Ovary (tissue), 9 donors: ENCODE measurements around the gene CXCL12. TPM values are rescaled to one million over a fixed set of nuclear protein-coding genes. Genes with fewer than 3 reads are reported as not detected.

Source experiments
- DNase-seq, 5 donors: peaks; one replicate each; pipeline ENCODE4 v3.0.0-alpha.2; 2019 to 2020
- H3K27ac ChIP-seq, 2 donors: fragments of 200-600 bp; one replicate each; pipeline versions ENCODE4 v1.5.1 to v1.8.0; 2019 to 2022
- H3K27me3 ChIP-seq: fragments of 200-600 bp; one replicate; pipeline ENCODE4 v1.8.0; 2022
- H3K36me3 ChIP-seq: fragments of 200-600 bp; sonication (generic); one replicate; pipeline ENCODE4 v1.5.1; 2019
- H3K4me1 ChIP-seq: one replicate; pipeline ENCODE4 v1.8.1; 2013; ENCODE audit warnings: mild to moderate bottlenecking, moderate library complexity; ENCODE audit not compliant: insufficient read depth
- H3K4me3 ChIP-seq: fragments of 200-600 bp; sonication (generic); one replicate; pipeline ENCODE4 v1.5.1; 2017
- H3K9me3 ChIP-seq, 2 donors: fragments of 200-600 bp in 1 of 2; sonication (generic) in 1 of 2; one replicate each; pipeline versions ENCODE4 v1.5.1 to v1.8.1; 2013 to 2019; ENCODE audit warnings: mild to moderate bottlenecking in 1 of 2, moderate library complexity in 1 of 2
- EP300 ChIP-seq: sonication (generic); formaldehyde crosslinking; IDR thresholded peaks from one replicate; pipeline ENCODE4 v1.6.1; 2017; ENCODE audit warnings: antibody characterized with exemption
- POLR2A ChIP-seq: fragments of 450-650 bp; IDR thresholded peaks from one replicate; pipeline ENCODE4 v1.6.1; 2017; ENCODE audit warnings: antibody characterized with exemption, mild to moderate bottlenecking, moderate library complexity
- WGBS, 3 donors: extraction: QIAGEN DNeasy Blood & Tissue Kit in 1 of 3; methylation state at CpG; one replicate each; pipeline versions ENCODE4 v1.1.5 to v1.1.7; 2013 to 2017; 5-methylcytosine and 5-hydroxymethylcytosine counted together
- intact Hi-C, 4 donors: fragments of 100-400 bp; cut with DNase I; formaldehyde crosslinking; loops; one replicate each; pipeline versions ENCODE4 v1.11.0 to v1.15.1; 2022 to 2023
- polyA plus RNA-seq, 2 donors: library from polyadenylated mRNA; stranded (reverse); fragments of 200-250 nt in 1 of 2; fragments of 350-450 nt in 1 of 2; fragmentation: Illumina TruSeq in 1 of 2; extraction: RNeasy Lipid Tissue Mini Kit (QIAGEN cat#74804) in 1 of 2; gene quantifications; one replicate each; pipeline ENCODE4 v1.2.3, GENCODE V29; 2013 to 2014
- total RNA-seq, 7 donors: library from RNA; depleted of rRNA in 2 of 7; stranded (reverse); fragments of >200 nt in 2 of 7; fragmentation: NEBNext Ultra II Directional in 3 of 7; extraction: Animal tissue kit (Norgen Biotek cat#: 25700) in 3 of 7; gene quantifications; one replicate each; pipeline versions ENCODE4 v1.1.0 to v1.2.4, GENCODE V29; 2016 to 2023
- TF ChIP-seq, protein P1 (sequence below), 3 donors: fragments of 450-650 bp in 2 of 3; fragments of 200-600 bp in 1 of 3; IDR thresholded peaks; one replicate each; pipeline versions ENCODE4 v1.5.1 to v1.8.0; 2016 to 2022; ENCODE audit warnings: antibody characterized with exemption in 3 of 3, mild to moderate bottlenecking in 1 of 3
- donor health status: DM: no; HTN: no; CAD: no; lungs with moderate emphysema.
- donor health status: DM: no; HTN: no; CAD: no.
- donor health status: Bipolar disorder and iron deficiency.
- donor health status: DM: yes; HTN: yes; CAD: no.
- donor health status: DM: no; HTN: no; CAD: no.
- donor health status: DM: yes; HTN: yes; CAD: no.

CXCL12 gene
- total and polyA plus RNA-seq, 9 donors: 14.2 to 341 (median 106) TPM

DNA sequence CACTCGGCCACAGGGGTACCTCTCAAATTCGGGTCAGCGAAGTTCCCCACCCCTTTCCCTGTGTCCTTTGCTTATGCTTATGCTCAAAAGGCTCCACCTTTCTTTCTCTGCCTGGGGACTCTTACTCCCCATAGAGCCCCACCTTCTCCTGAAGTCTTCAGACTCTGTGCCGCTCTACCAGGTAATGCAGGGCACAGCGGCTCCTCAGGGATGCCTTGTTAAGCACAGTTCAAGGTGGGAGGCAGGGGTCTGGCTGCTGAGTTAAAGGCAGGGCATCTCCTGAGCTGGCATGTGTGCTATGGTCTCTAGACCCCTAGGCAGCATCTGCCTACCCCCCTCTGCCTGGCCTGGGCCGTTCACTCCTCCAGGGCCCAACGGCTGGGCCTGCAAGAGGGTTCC, 3.0 kb upstream of the CXCL12 start:
- 85 to 93% (median 93%) methylated on average over 7 of the region's 7 CpGs for WGBS, 3 donors
- Histone ChIP-seq H3K36me3 (no peaks in the 10 kb centered on the region), H3K27ac (no peak overlapping the region), H3K4me3 (no peak overlapping the region), H3K9me3 (no peaks in the 10 kb centered on the region), H3K27me3 (no peaks in the 10 kb centered on the region), H3K4me1 (peaks cover 2% of the 10 kb centered on the region)
- no peak for DNase-seq
- TF ChIP-seq POLR2A (no peak), EP300 (no peak)
- TF ChIP-seq, protein P1, sequence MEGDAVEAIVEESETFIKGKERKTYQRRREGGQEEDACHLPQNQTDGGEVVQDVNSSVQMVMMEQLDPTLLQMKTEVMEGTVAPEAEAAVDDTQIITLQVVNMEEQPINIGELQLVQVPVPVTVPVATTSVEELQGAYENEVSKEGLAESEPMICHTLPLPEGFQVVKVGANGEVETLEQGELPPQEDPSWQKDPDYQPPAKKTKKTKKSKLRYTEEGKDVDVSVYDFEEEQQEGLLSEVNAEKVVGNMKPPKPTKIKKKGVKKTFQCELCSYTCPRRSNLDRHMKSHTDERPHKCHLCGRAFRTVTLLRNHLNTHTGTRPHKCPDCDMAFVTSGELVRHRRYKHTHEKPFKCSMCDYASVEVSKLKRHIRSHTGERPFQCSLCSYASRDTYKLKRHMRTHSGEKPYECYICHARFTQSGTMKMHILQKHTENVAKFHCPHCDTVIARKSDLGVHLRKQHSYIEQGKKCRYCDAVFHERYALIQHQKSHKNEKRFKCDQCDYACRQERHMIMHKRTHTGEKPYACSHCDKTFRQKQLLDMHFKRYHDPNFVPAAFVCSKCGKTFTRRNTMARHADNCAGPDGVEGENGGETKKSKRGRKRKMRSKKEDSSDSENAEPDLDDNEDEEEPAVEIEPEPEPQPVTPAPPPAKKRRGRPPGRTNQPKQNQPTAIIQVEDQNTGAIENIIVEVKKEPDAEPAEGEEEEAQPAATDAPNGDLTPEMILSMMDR (IDR thresholded peaks at IDR 0.05): no peak
- intact Hi-C loops: loop anchor here (2.0 to 5.0 kb wide), 4 partner anchors 474 to 717 kb away; no protein-coding TSS in a partner anchor

DNA sequence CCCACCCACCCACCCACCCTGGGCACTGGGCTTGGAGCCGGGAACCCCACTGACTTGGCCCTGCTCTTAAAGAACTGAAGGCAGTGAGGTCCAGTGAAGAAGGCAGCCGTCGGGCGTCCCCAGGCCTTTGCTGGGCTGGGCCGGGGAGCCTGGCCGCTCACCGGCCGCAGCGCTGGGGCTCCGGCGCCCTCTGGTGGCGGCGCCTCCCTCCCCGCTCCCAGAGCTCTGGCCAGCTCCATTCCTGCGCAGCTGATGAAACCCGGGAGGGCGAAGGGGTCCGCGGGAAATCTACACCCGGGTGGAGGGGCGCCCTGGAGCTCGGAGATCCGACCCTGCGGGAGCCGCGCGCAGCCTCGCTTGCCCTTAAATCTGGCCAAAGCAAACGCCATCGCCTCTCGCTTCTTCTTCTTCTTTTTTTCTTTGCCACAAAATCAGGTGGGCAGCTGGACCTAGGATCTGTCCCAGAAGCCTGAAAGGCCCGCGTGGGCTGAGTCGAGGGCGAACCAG, 1.7 kb upstream of the CXCL12 start:
- no peaks in the 10 kb centered on the region for H3K9me3 ChIP-seq
- TF ChIP-seq POLR2A: no peak
- TF ChIP-seq, protein P1 (IDR thresholded peaks at IDR 0.05): peak; percentile 79 to 89 (median 87)
- TF ChIP-seq EP300: no peak
- peaks cover 6% of the 10 kb centered on the region for H3K4me1 ChIP-seq
- intact Hi-C loops: loop anchor here (2.0 to 5.0 kb wide), 4 partner anchors 476 to 716 kb away; no protein-coding TSS in a partner anchor
- H3K27me3 ChIP-seq: no peaks in the 10 kb centered on the region
- no peak overlapping the region for H3K27ac ChIP-seq
- no peaks in the 10 kb centered on the region for H3K36me3 ChIP-seq
- H3K4me3 ChIP-seq: no peak overlapping the region
- DNase-seq: peak; percentile 49 to 84 (median 77)
- WGBS, 3 donors: 1 to 5% (median 2%) methylated on average over 22 to 35 of the region's 35 CpGs

DNA sequence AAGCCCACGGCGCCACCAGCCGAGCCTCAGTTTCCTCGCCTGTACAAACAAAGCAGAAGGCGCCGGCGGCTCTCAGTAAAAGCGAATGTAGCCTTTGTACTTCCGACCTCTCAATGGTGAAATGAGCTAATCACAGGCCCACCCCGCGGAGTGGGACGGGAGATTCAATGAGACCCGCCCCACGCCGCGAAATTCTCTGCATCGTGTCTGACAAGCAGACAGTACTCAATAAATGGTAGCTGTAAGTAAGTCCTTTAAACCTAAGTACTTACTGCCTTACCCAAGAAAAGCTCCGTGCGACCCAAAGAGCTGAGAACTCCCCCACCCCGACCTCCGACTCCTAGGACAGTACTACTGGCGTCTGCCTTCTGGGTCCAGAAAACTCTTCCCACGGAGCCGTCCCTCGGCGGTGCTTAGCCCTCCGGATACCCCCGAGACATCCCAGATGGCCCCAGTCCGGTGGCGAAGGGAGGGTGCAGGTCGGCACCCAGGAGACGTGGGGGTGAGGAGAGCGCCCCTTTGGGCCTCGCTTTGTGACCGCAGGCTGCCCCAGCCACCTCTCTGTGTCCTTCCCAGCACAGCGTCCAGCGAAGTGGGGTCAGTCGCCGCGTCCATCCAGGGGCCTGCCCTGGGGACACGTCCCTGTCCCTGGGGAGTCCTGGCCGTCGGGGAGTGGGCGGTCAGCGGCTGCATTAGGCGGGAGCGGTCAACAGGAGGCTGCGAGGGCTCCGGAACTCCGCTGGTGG, 972 bp upstream of the CXCL12 start:
- peaks cover 6% of the 10 kb centered on the region for H3K4me1 ChIP-seq
- WGBS, 3 donors: 52 to 70% (median 67%) methylated on average over 42 to 50 of the region's 50 CpGs
- peak overlapping the region; percentile 69 for H3K4me3 ChIP-seq
- no peaks in the 10 kb centered on the region for H3K27me3 ChIP-seq
- H3K9me3 ChIP-seq: no peaks in the 10 kb centered on the region
- DNase-seq: peak in 4 of 5 donors; percentile 31 to 54 (median 48)
- TF ChIP-seq POLR2A (no peak), EP300 (no peak)
- TF ChIP-seq, protein P1 (IDR thresholded peaks at IDR 0.05): no peak
- no peak overlapping the region for H3K27ac ChIP-seq
- intact Hi-C loops: loop anchor here (1.0 to 5.0 kb wide), 5 partner anchors 476 to 715 kb away; no protein-coding TSS in a partner anchor
- no peaks in the 10 kb centered on the region for H3K36me3 ChIP-seq

DNA sequence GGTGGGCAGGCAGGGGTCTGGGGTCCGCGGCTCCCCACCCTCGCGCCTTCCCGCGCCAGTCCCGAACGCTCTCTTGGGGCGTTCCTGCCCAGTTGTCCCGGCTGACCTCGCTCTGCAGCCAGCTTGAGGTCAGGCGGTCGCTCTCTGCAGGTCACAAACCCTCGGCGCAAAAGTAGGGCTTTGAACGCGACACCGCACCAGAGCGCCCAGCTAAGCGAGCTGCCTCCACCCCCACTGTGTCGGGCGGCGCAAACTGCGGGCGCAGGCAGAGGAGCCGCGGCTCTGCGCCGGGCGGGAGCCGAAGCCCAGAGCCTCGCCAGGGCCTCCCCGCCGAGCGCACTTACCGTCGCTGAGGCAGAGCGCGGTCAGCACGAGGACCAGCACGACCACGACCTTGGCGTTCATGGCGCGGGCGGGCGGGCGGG, 284 bp downstream of the CXCL12 start:
- peak in 2 of 5 donors; percentile 50 to 52 for DNase-seq
- Histone ChIP-seq H3K4me3 (peak overlapping the region; percentile 69), H3K27me3 (no peaks in the 10 kb centered on the region), H3K36me3 (no peaks in the 10 kb centered on the region), H3K4me1 (peaks cover 6% of the 10 kb centered on the region), H3K9me3 (no peaks in the 10 kb centered on the region), H3K27ac (peak overlapping the region; percentile 46 to 51)
- WGBS, 3 donors: 0 to 1% (median 0%) methylated on average over 19 to 48 of the region's 48 CpGs
- intact Hi-C loops: loop anchor here (1.0 to 5.0 kb wide), 4 partner anchors 478 to 712 kb away; no protein-coding TSS in a partner anchor
- TF ChIP-seq, protein P1 (IDR thresholded peaks at IDR 0.05): no peak
- no peak for TF ChIP-seq EP300
- TF ChIP-seq POLR2A: no peak
